IMR-90 (cell line): ENCODE results near the gene PRDM15. TPM values are rescaled to one million over a fixed set of nuclear protein-coding genes. Genes with fewer than 3 reads are reported as not detected.

Experiments used
- ATAC-seq: fragments of 200-7000 bp; cut with Tn5 transposase; 2 replicates; pipeline ENCODE4 v1.9.1; 2020; ENCODE audit warnings: low read depth, mild to moderate bottlenecking, moderate library complexity
- BruUV-seq: library from RNA; stranded (reverse); fragments of 400-500 nt; replicated peaks from 2 replicates; lab custom pipeline; 2021; lab: Mats Ljungman, UMichigan
- CTCF ChIA-PET: fragments of 300-600 bp; formaldehyde crosslinking; extraction: SDS; loops from one replicate; lab custom pipeline; 2021; ENCODE audit warnings: antibody characterized with exemption; lab: Yijun Ruan, JAX
- POLR2A ChIA-PET: fragments of 300-600 bp; sonication (Branson Sonifier 250); formaldehyde crosslinking; loops from one replicate; lab custom pipeline; 2022; ENCODE audit warnings: antibody characterized with exemption; ENCODE audit not compliant: unreplicated experiment; lab: Charles Lee
- DNase-seq: peaks from one replicate; pipeline ENCODE4 v3.0.0; 2013
- H2AFZ ChIP-seq: replicated peaks from 2 replicates; pipeline ENCODE3; 2013; ENCODE audit warnings: low read length, mild to moderate bottlenecking; ENCODE audit not compliant: poor library complexity
- H2AK5ac ChIP-seq: 2 replicates; pipeline ENCODE4 v1.6.1; 2013; ENCODE audit warnings: low read depth, low read length, inconsistent platforms
- H2AK9ac ChIP-seq: replicated peaks from 2 replicates; pipeline ENCODE3; 2013; ENCODE audit warnings: mild to moderate bottlenecking, low read depth, low read length, moderate library complexity; ENCODE audit not compliant: poor library complexity
- H2BK120ac ChIP-seq: 2 replicates; pipeline ENCODE4 v1.6.1; 2013; ENCODE audit warnings: low read depth, low read length, inconsistent platforms
- H2BK15ac ChIP-seq: 3 replicates; pipeline ENCODE4 v1.6.1; 2013; ENCODE audit warnings: low read depth, low read length, inconsistent platforms
- H2BK20ac ChIP-seq: 2 replicates; pipeline ENCODE4 v1.6.1; 2013; ENCODE audit warnings: low read depth, mild to moderate bottlenecking, inconsistent platforms, low read length, moderate library complexity
- H2BK5ac ChIP-seq: 2 replicates; pipeline ENCODE4 v1.6.1; 2013; ENCODE audit warnings: mild to moderate bottlenecking, low read depth, low read length, inconsistent platforms; ENCODE audit not compliant: poor library complexity, severe bottlenecking
- H3K14ac ChIP-seq: replicated peaks from 2 replicates; pipeline ENCODE4 v1.6.1; 2013; ENCODE audit warnings: low read depth, low read length, inconsistent platforms
- H3K18ac ChIP-seq: 2 replicates; pipeline ENCODE4 v1.6.1; 2013; ENCODE audit warnings: low read depth, low read length, control low read depth
- H3K23ac ChIP-seq: 2 replicates; pipeline ENCODE4 v1.6.1; 2013; ENCODE audit warnings: low read depth, low read length, inconsistent platforms
- H3K27ac ChIP-seq: 2 replicates; pipeline ENCODE4 v1.5.1; 2013; ENCODE audit warnings: mild to moderate bottlenecking, control low read depth, low read length; ENCODE audit not compliant: insufficient read depth
- H3K27me3 ChIP-seq: 2 replicates; pipeline ENCODE4 v1.6.1; 2013; ENCODE audit warnings: low read length; ENCODE audit not compliant: control insufficient read depth, insufficient read depth
- H3K36me3 ChIP-seq: 2 replicates; pipeline ENCODE4 v1.6.1; 2013; ENCODE audit warnings: low read length, mixed read lengths; ENCODE audit not compliant: control insufficient read depth, insufficient read depth
- H3K4ac ChIP-seq: 2 replicates; pipeline ENCODE4 v1.6.1; 2013; ENCODE audit warnings: low read depth, low read length, inconsistent platforms
- H3K4me1 ChIP-seq: 2 replicates; pipeline ENCODE4 v1.6.1; 2013; ENCODE audit warnings: low read length, mixed read lengths; ENCODE audit not compliant: control insufficient read depth, insufficient read depth
- H3K4me2 ChIP-seq: 2 replicates; pipeline ENCODE4 v1.6.1; 2013; ENCODE audit warnings: low read depth, mild to moderate bottlenecking, control low read depth, low read length, moderate library complexity
- H3K4me3 ChIP-seq: 2 replicates; pipeline ENCODE4 v1.5.1; 2013; ENCODE audit warnings: low read depth, mild to moderate bottlenecking, control low read depth, low read length, moderate library complexity; ENCODE audit not compliant: insufficient read depth
- H3K56ac ChIP-seq: 2 replicates; pipeline ENCODE4 v1.6.1; 2013; ENCODE audit warnings: low read length, inconsistent platforms; ENCODE audit not compliant: insufficient read depth; ENCODE audit errors: extremely low read depth
- H3K79me1 ChIP-seq, 2 experiments: 2 replicates each; pipeline ENCODE4 v1.6.1; 2013; ENCODE audit warnings: low read length in 2 of 2, inconsistent platforms in 1 of 2, low read depth in 1 of 2
- H3K9ac ChIP-seq: 2 replicates; pipeline ENCODE4 v1.6.1; 2013; ENCODE audit warnings: low read depth, low read length, control low read depth
- H3K9me1 ChIP-seq: 2 replicates; pipeline ENCODE4 v1.6.1; 2013; ENCODE audit warnings: low read length, inconsistent platforms; ENCODE audit not compliant: insufficient read depth
- H3K9me3 ChIP-seq: 2 replicates; pipeline ENCODE4 v1.6.1; 2013; ENCODE audit warnings: low read length; ENCODE audit not compliant: control insufficient read depth, insufficient read depth
- H4K20me1 ChIP-seq: 2 replicates; pipeline ENCODE4 v1.6.1; 2013; ENCODE audit warnings: low read length, inconsistent platforms; ENCODE audit not compliant: insufficient read depth
- H4K5ac ChIP-seq: 2 replicates; pipeline ENCODE4 v1.6.1; 2013; ENCODE audit warnings: mild to moderate bottlenecking, low read depth, low read length, control low read depth
- H4K8ac ChIP-seq, 2 experiments: 2 replicates each; pipeline ENCODE4 v1.6.1; 2013; ENCODE audit warnings: low read depth in 2 of 2, low read length in 2 of 2, control low read depth in 1 of 2, inconsistent platforms in 1 of 2
- H4K91ac ChIP-seq: 2 replicates; pipeline ENCODE4 v1.6.1; 2013; ENCODE audit warnings: low read depth, low read length, inconsistent platforms; ENCODE audit not compliant: insufficient read depth
- BHLHE40 ChIP-seq: fragments of 150-350 bp; IDR thresholded peaks from 2 replicates; pipeline ENCODE4 v1.6.1; 2016; ENCODE audit warnings: mild to moderate bottlenecking, low read depth, low read length
- FOS ChIP-seq: fragments of 150-350 bp; IDR thresholded peaks from 2 replicates; pipeline ENCODE4 v1.6.1; 2016; ENCODE audit warnings: low read depth, low read length
- MXI1 ChIP-seq: IDR thresholded peaks from 2 replicates; pipeline ENCODE4 v1.6.1; 2012; ENCODE audit warnings: low read depth, mild to moderate bottlenecking, low read length, moderate library complexity, borderline replicate concordance
- POLR2A ChIP-seq: IDR thresholded peaks from 2 replicates; pipeline ENCODE4 v1.6.1; 2012; ENCODE audit warnings: mild to moderate bottlenecking, low read depth, low read length
- RAD21 ChIP-seq: IDR thresholded peaks from 2 replicates; pipeline ENCODE4 v1.6.1; 2012; ENCODE audit warnings: low read length, improper control_type of control experiment
- SMC3 ChIP-seq: fragments of 150-350 bp; IDR thresholded peaks from 2 replicates; pipeline ENCODE4 v1.6.1; 2016; ENCODE audit warnings: low read depth, mild to moderate bottlenecking, antibody characterized with exemption, low read length, moderate library complexity
- WGBS, 2 experiments: methylation state at CpG; one replicate each; pipeline versions ENCODE4 v1.1.5 to v1.1.7; 2013; ENCODE audit warnings: missing lambda C conversion rate in 2 of 2; ENCODE audit not compliant: insufficient read length in 1 of 2; ENCODE audit errors: extremely low coverage in 2 of 2; 5-methylcytosine and 5-hydroxymethylcytosine counted together
- dilution Hi-C: fragments of 300-500 bp; cut with HindIII; formaldehyde crosslinking; loops from one replicate; pipeline ENCODE4 v1.14.3; 2018; ENCODE audit warnings: low sequenced_read_pairs; ENCODE audit not compliant: unreplicated experiment
- in situ Hi-C: fragments of 300-500 bp; cut with MboI; formaldehyde crosslinking; loops from 3 replicates; pipeline ENCODE4 v1.14.3; 2019; ENCODE audit warnings: low sequenced_read_pairs, inconsistent platforms, mixed read lengths
- intact Hi-C: fragments of 100-400 bp; cut with micrococcal nuclease; formaldehyde crosslinking; loops from 2 replicates; pipeline ENCODE4 v1.10.0; 2022
- polyA plus RNA-seq, 3 experiments: library from polyadenylated mRNA; depleted of rRNA; stranded (reverse); fragments of >200 nt; gene quantifications; 2 replicates each; pipeline ENCODE4 v1.2.3, GENCODE V29; 2012; ENCODE audit warnings: low replicate concordance in 1 of 3
- total RNA-seq: library from RNA; depleted of rRNA; stranded (reverse); fragments of >200 nt; gene quantifications from 2 replicates; pipeline ENCODE4 v1.2.3, GENCODE V29; 2012
- TF ChIP-seq, protein P1 (sequence below): fragments of 150-350 bp; IDR thresholded peaks from 2 replicates; pipeline ENCODE4 v1.6.1; 2016; ENCODE audit warnings: low read depth, mild to moderate bottlenecking, low read length, moderate library complexity, borderline replicate concordance

Gene PRDM15
- total and polyA plus RNA-seq, 2 of the 4 experiments (the other 2 are of a cell fraction) = 7.3 to 8.8 TPM

DNA sequence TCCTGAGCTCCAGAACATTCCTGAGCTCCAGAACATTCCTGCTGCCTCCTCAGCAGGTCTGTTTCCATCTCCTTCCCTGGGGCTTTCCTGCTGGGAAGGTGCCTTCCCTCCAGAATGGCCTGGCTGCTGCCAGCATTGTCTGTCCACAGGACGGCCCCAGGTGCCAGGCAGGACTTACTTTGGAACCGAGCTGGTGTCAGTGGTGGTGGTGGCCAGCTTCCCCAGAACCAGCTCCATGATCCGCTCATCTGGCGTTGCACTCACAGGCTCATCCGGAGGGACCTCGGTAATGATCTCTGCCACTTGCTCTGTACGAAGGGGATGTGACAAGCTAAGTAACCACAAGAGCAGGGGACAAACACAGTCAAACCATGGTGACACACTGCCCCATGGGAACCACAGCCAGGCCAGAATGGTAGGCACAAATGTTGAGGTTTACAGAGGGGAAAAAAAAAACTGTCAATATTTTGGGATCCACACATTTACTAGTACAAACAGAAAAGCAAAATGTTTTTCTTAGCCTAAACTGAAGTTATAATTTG is 41.3 kb downstream of the PRDM15 start:
- Histone ChIP-seq H3K79me1 (no peaks in the 10 kb centered on the region), H3K23ac (no peak overlapping the region), H2BK20ac (no peak overlapping the region), H3K27me3 (no peaks in the 10 kb centered on the region), H3K4ac (no peak overlapping the region), H3K18ac (no peak overlapping the region), H4K5ac (no peak overlapping the region), H4K91ac (no peak overlapping the region), H3K14ac (no peak overlapping the region), H3K56ac (no peak overlapping the region), H3K4me2 (no peak overlapping the region), H3K36me3 (peaks cover 22% of the 10 kb centered on the region), H3K9ac (no peak overlapping the region), H2AK5ac (no peak overlapping the region), H2AFZ (no peak overlapping the region), H4K20me1 (no peaks in the 10 kb centered on the region), H2AK9ac (peak overlapping the region; percentile 4), H3K27ac (no peak overlapping the region), H2BK5ac (no peak overlapping the region), H2BK15ac (no peak overlapping the region), H4K8ac (no peak overlapping the region), H3K9me1 (no peaks in the 10 kb centered on the region), H3K4me3 (no peak overlapping the region), H3K4me1 (no peaks in the 10 kb centered on the region), H3K9me3 (no peaks in the 10 kb centered on the region; the same call in 1 of the 2 replicates), H2BK120ac (no peak overlapping the region)
- TF ChIP-seq MXI1 = no peak
- no peak for TF ChIP-seq RAD21
- no peak for TF ChIP-seq BHLHE40
- TF ChIP-seq POLR2A = no peak
- TF ChIP-seq FOS = no peak
- TF ChIP-seq, protein P1, sequence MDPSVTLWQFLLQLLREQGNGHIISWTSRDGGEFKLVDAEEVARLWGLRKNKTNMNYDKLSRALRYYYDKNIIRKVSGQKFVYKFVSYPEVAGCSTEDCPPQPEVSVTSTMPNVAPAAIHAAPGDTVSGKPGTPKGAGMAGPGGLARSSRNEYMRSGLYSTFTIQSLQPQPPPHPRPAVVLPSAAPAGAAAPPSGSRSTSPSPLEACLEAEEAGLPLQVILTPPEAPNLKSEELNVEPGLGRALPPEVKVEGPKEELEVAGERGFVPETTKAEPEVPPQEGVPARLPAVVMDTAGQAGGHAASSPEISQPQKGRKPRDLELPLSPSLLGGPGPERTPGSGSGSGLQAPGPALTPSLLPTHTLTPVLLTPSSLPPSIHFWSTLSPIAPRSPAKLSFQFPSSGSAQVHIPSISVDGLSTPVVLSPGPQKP = no peak
- TF ChIP-seq SMC3 = no peak
- dilution Hi-C loops = no loop called here
- no peak for ATAC-seq
- intact Hi-C loops = loop anchor here (5.0 kb wide), 1 partner anchor 279 kb away; no protein-coding TSS in a partner anchor
- CTCF ChIA-PET = no interaction called here
- BruUV-seq = no TSS peak
- 100% methylated on average over 5 of the region's 7 CpGs; no CpG with 5 or more reads in 1 of the 2 experiments for WGBS, 2 experiments
- DNase-seq = no peak
- POLR2A ChIA-PET = no interaction called here
- in situ Hi-C loops = no loop called here
